ENCODE data around the gene SYS1.
"Not testable (repeated sequence)": the region's sequence is repeated elsewhere in the genome, so short reads cannot be mapped to it uniquely, and the experiment has no call there.

SYS1 gene

DNA sequence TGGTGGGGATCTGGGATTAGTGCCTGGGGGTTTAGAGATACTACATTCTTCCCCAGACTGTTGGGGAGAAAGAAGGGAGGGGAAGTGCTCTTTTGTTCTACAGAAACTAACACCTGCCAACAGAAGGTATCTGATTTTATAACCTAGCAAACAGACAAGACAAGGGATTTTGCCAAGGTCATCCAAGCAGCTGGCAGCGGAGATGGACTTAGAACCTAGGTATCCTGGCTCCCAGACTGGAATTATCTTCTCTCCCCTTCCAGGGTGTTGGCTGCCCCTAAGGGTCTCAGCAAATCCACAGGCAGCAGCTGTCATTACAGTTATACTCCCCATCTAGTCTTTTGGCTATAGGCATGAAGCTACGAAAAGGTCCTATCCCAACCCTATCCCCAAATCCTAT is 23.2 kb upstream of the SYS1 start:
- DNase-seq (ENCODE audit: low read depth in 2 of 2): no peak

DNA sequence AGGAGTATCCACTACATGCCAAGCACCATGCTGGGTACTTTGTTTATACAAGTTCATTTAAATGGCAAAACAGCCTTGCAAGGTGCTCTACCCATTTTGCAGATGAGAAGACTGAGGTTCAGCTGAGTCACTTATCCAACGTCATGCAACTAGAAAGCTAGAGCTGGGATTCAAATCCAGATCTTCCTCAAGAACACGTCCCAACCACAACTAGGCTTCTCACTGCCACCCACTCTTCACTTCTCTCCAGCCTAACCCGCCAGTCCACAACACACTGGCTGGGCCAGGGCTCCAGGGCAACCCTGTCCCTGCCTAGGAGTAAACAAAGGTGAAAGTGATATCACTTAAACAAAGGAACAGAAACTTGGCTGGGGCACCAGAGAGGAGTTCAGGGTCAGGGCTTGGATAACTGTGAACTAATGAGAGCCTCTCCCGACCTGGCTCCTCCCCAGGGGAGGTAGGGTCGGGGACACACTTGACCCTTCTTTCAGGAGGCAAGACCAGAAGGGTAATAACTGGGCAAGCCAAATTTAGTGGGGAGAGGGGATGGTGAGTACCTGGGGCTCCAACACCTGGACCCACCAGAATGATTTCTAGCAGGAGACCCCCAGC is 22.6 kb upstream of the SYS1 start:
- no peak for DNase-seq (ENCODE audit: low read depth in 2 of 2)

DNA sequence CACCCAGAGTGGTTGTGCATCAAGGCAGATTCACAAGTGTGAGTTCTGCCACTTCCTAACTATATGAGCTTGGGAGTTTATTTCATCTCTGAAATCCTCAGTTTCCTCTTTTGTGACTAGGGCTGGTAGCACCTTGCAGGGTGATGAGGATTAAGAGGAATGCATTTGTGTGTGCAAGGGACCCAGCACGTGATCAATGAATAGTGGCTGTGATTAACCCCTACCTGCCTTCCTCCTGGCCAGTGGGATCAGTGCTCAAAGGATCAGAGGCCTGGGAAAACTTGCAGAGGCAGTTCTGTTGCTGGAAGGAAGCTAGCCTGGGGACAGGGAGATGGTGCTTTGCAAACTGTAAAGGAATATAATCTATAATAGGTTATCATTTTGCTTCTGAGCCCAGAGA is 22.0 kb upstream of the SYS1 start:
- DNase-seq (ENCODE audit: low read depth in 2 of 2): no peak

DNA sequence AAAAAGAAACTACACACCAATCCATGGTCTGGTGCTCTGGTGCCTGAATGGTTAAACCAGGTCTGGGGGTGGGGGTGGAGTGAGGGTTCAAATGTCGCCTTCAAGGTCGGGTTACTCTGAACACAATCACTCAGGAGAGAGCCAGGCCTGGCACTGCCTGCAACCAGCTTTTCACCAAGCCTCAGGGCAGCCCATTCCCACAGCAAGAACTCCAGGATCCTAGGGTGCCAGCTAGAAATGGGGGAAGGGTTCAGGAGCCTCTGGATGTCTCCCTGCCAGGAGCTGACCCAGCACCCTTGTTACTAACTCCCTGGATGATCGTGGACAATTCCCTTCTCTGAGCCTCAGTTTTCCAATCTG is 21.4 kb upstream of the SYS1 start:
- DNase-seq (ENCODE audit: low read depth in 2 of 2): no peak

DNA sequence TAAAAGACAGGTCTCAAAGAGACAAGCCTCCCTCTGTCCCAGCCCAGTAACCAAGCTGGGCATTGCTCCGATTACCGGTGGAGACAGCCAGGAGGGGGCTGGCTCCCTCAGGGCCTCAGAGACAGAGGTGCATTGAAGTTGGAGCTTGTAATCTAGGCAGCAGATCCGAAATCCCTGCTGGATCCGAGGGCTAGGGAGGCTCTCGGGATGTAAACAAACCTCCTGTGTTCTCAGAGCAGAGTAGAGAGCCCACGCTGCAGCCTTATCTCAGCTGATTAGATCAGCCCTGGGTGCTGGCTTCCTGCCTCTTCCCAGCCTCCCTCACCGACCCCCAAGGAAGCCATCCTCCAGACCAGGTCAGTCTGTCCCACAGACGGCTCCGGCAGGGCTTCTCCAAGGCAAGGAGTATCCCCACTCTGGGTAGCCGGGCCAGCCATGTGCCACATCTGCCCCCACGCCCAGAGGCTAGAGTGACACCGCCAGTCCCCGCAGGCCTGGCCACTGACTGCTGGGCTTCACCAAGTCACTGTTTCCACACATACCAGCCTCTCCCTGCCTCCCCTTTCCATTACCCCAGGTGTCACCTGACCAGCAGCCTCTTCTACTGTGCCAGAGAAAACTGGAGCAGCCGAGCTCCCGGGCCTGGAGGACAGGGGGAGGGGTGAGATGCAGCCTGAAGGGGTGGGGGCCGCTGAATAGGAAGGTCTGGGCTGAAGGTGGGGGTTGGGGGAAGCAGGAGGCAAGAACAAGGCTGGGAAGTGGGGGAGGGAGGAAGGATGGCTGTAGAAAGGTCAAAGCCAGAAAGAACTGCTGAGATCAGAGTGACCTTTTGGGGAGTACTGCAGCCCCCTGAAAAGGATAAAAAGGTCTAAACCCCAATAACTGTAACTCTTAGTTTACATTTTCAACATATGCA is 20.8 kb upstream of the SYS1 start:
- no peak for DNase-seq (ENCODE audit: low read depth in 2 of 2)

DNA sequence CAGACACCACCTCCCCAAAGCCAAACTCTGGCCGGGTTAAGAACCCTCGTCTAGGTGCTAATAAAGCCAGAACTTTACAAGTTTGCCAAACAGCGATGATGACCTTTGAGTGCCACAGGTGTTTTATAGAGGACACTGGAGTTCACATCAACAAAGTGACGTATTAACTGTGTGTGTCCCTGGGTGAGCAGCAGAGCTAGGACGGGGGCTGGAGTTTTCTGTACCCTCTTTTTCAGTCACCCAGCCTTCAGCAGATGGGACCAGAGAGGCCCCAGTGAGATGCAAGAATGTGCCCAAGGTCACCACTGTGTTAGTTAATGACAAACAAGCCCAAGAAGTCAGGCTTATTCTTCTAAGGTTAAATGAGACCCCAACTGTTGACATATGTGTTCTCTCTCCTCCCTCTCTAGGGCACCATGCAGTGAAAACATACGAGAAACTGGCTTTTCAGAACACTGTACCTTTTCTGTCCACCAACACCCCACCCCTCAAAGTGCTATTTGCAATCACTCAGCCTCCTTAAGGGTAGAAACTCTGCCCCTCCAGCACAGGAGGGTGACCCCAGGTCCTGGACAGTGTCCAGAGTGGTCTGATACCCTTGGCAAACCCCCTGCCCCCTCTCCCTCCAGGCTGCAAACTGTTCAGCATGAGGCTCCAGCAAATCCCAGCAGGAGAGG is 20.0 kb upstream of the SYS1 start:
- no peak for DNase-seq (ENCODE audit: low read depth in 2 of 2)

DNA sequence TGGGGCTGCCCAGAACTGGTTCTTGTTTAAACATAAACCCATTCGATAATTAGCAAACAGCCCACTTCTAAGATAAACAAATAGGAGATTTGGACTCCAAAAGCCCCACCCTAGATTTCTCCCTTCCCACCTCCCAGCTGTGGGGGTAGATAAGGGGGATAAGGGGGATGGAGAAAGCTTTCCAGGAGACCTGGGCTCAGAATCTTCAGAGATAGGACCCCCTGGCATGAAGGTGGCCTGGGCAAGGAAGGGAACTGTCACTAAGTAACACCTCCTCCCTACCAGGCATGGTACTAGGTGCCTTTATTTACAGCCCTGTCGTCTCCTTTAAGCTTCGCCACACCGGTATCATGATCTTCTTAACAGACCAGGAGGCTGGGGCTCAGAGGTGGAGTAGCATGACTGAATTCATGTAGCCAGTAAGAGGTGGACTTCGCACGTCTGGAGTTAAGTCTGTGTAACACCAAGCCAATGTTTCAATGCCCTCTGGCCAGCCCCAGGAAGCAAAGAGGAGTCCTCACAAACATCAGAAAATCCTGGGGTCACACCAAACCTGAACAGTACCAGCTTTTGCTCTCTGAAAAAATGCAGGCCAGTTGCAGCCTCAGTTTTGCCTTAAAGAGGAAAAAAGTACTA is 19.3 kb upstream of the SYS1 start:
- no peak for DNase-seq (ENCODE audit: low read depth in 2 of 2)

DNA sequence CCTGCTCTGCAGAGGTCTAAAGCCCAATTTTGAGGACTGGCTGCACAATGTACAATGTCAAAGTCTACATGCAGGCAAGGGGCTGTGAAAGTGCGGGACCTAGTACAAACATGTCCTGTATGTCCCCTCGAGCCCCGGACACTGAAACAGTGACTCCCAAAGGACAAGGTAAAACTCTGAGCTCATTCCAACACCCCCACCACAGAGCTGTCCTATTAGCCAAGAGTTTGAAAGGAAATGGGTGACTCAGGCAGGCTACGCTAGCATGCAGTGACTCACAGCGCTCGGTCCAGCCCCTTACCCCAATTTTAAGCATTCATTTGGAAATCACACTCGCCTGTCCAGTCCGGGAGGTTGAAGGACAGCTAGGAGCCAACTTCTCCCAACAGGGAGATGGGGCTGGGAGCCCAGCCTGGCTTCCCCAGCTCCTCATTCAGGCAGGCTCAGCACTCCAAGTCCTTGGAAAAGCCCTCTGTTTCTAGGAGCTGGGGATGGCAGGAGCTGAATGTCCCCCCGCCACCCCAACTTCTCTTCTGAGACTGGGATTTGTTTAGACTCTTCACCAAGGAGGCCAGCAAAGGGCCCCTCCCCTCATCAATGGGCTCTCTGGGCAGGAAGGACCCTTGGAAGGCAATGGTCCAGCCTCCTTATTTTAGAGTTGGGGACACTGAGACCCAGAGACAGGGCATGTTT is 18.6 kb upstream of the SYS1 start:
- no peak for DNase-seq (ENCODE audit: low read depth in 2 of 2)

DNA sequence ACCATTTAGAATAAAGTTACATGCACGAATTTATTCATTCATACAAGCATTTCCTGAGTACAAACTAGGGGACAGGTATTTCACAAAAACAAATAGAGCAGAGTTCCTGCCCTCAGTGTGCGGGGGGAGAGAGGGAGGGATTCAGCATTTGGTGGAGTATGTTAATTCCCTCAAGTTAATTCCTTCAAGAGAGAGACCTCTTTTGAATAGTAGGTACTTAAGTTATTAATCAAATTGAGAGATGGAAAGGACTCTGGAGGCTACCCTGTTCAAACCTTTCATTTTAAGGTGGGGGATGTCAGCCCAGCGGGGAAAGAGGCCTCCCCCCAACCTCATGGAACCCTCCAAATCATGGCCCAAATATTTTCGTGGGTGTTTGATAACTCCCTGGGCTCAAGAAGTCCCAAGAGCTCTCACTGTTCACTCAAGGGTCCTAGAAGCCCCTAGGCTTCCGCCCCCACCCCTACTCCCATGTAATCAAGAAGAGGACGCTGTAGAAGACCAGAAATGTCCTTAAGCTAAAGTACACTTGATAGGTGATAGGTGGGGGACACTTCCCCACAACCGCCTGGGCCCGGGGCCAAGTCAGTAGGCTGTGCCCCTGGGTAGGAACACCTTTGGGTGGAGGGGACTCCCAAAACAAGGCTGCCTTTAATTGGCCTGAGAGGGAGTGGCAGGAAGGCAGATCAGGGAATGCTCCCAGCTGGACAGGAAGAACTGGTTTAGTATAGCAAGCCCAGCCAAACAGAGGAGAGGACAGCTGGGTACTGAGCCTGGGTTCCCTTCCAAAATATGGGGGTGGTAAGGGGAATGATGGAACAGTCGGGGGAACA is 17.6 kb upstream of the SYS1 start:
- no peak for DNase-seq (ENCODE audit: low read depth in 2 of 2)

DNA sequence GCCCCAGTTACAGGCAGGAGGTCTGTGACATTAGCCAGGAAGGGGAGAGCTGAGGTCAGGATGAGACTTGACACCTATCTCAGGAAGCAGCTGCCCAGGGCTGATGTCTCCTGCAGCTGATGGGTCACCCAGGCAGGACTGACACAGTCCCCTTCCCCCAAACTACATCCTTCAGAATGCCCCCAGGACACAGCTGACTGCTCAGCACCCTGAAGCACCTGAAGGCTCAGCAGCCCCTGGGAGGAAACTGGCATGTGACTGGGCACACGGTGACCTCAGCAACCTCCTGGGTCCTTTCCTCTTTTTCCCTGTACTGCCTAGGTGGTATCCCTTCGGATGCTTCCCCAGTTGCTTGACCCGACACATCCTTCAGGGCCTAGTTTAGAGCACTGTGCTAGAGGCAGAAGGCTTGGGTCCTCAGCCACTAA is 16.7 kb upstream of the SYS1 start:
- no peak for DNase-seq (ENCODE audit: low read depth in 2 of 2)

DNA sequence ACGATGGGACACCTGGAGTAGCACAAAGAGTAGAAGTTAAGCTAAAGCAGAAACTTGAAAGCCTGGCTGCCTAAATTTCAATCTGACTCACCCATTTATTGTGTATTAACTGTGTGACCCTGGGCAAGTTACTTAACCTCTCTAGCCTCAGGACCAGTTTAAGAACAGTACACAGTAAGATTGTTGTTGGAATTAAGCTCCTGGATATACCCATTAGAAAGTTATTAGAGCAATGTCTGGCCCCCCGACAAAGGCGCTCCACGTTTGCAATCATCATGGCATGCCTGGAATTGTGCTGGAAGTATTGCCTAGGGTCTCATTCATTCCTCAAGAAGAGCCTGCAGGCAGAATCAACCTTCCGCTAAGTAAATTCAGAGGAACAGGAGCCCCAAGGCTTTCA is 16.1 kb upstream of the SYS1 start:
- DNase-seq (ENCODE audit: low read depth in 2 of 2): no peak

DNA sequence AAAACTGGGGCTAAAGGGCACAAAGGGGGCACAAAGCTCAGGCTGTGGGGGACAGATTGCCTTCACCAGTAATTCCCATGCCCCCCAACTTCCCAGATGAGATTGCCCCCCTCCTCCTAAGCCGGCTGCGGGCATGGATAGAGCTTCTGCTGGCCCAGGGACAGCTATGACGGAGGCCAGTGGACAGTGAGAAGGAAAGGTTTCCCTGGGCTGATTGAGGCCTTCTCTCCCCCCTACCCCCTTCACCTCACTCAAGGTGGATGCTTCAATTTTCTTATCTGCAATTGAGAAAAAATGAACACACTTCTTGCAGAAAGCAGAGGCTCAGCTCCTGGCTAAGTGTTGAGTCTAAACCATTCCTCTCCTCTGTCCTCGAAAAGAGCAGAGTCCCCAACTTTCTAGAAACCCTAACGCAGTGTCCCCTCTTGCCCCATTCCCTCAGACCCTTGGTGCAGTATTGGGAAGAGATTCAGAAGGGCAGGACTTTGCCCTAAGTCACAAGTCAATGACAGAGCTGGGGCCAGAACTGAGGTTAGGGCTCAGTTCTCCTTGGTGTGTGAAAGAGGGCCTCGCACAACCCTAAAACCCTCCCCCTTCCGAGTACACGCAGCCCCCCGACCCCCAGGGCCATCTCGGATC is 15.5 kb upstream of the SYS1 start:
- no peak for DNase-seq (ENCODE audit: low read depth in 2 of 2)

DNA sequence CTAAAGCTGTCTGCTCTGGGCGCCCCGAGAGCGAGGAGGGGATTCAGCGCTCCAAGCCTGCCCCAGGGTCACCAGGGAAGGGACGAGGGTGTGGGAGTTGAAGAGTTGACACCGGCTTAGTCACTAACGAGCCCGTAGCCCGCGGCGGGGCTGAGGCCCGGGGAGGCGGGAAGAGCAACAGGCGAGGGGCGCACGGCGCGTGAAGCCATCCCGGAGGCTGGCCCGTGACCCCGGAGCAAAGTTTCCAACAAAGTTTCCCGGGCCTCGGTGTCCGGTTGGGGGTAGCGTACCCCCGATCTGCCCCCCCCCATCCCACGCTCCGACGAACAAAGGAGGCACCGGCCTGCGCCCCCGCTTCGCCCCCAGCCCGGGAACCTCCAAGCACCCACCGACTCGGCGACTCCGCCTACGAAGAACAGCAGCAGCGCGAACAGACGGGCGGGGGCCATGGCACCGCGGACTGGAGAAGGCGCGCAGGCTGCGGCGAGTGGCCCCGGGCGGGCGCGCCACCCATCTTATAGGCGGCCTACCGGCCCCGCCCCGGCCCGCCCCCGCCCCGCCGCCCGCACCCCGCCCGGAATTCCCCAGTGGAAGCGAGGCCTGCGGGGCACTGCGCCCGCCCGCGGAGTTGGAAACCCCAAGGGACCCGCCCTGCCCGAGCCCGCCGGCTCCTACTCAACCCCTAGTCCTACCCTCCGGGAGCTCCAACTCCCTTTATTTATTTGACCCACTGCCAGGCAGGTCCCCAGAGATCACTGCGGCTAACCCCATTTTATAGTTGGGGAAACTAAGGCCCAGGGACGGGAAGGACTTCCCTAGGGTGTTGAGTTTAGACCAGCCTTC is 14.8 kb upstream of the SYS1 start, which contains the start of gene SDC4:
Gene SDC4, minus strand, starts transcription at position 489 of the 843 bp plus-strand sequence. Its CDS starts 40 bp downstream, at position 449.
- DNase-seq (ENCODE audit: low read depth in 2 of 2): peak; percentile 44 to 63

DNA sequence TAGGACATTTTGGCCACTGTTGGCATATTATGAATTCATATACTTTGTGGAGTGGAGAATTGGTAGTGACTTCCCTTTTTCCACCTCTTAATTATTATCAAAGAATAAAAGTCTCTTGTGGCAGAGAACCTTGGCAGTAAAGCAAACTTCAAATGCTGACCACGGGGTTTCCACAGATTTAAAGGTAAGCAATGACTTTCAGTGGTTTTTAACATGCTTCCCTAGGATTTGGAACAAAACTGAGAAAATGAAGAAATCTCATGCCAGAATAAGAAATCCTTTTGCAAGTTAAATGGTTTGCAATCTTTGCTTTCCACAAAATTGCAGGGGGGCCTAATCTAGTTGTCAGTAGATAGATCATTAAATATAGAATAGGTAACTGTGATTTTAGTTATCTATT is 12.7 kb upstream of the SYS1 start:
- DNase-seq (ENCODE audit: low read depth in 2 of 2): no peak

DNA sequence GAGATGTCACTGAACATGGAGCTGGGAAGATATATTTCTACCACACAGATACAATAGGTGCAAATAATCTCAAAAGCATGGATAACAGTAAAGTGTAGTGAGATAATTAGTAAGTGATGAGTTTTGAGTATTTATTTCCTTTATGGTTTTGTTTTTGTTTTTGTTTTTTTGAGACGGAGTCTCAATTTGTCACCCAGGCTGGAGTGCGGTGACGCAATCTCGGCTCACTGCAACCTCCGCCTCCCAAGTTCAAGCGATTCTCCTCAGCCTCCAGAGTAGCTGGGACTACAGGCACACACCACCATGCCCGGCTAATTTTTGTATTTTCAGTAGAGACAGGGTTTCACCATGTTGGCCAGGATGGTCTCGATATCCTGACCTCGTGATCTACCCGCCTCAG is 12.2 kb upstream of the SYS1 start:
- DNase-seq (ENCODE audit: low read depth in 2 of 2): not testable (repeated sequence)

DNA sequence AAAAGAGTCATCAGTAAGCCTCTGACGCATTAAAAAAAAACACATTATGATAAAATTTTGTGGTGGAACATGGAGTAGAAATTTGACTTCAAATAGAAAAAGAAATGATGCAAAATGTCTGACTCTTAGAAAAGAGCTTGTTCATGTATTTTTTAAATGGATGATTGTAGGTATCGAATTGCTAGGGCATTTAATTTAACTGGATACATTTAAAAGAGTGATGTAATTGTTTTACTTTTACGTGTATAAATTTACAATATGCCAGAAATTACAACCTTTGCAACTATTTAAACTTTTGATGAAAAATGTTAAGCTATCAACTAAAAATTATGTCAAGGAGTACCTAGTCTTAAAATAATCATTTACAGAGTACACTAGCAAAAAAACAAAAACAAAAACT is 10.2 kb upstream of the SYS1 start:
- DNase-seq (ENCODE audit: low read depth in 2 of 2): no peak

DNA sequence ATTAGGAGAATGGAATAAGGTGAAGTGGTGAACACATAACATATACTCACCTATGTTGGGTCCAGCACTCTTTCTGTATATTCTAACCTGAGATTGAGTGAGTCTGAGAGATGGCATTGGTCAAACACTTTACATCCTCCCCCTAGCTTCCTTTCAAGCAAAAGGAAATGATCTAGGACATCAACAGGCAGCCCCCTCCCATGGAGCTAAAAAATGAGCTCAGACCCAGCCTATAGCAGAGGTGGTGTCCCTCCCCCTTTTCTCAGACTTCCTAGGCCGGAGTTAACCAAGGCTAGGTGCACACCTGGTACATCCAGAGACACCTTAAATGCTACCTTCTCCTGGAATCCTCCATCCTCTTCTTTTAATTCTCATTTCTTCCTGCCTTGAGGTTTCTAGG is 9.2 kb upstream of the SYS1 start:
- DNase-seq (ENCODE audit: low read depth in 2 of 2): no peak

DNA sequence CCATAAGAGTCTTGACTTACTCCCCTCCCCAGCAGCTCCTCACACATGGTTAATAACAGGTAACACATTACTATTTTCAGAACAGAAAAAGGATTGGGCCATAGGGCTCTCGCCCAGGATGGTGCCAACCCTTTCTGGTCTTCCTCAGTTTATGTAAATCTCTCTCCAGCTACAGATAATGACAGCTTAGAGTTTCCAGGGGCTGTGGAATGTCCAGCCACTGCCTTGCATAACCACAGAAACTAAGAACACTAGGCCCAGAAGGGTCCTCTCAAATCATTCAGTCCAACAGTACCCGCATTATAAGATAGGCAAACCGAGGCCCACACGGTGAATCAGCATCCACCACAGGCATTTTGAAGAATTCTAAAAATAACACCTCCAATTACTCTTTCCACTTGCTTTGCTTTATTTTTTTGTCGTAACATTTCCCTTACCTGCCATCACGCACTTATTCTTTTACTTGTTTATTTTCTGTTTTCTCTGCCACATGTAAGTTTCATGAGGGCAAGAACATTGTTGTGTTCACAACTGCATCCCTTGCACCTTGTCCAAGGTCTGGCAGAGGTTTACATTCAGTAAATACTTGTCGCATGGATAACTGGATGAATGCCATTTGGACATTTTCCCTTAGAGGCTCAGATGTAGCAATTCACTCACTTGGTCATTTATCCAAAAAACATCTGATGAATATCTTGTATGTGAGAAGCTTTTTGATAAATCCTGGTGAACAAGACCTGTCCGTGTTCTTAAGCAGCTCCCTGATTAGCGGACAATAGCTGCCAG is 8.3 kb upstream of the SYS1 start:
- DNase-seq (ENCODE audit: low read depth in 2 of 2): peak in 1 of 2 experiments; percentile 36
